ENCODE data around the gene CSNK1A1L. TPM values are rescaled to one million over a fixed set of nuclear protein-coding genes. Genes with fewer than 3 reads are reported as not detected.

CSNK1A1L gene
- total and polyA plus RNA-seq, 9 donors, result not detected

DNA sequence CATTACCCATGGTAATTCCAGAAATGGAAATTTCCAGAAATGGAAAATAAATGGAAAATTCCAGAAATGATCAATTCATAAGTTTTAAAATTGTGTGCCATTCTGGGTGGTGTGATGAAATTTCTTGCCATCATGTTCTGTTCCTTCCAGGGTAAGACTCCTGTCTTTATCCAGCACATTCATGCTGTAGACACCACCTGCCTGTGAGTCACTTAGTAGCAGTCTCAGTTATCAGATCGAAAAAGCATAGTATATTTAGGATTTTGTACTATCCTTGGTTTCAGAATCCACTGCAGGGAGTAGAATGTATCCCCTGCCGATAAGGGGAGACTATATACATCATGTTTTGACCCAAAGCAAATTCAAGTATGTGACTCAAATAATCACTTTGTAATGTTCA, 26.7 kb upstream of the CSNK1A1L start:
- no peak overlapping the region for H3K4me3 ChIP-seq
- no peak overlapping the region for H3K27ac ChIP-seq
- H3K9me3 ChIP-seq, result no peaks in the 10 kb centered on the region
- intact Hi-C loops (cut with DNase I), result no loop called here
- no peaks in the 10 kb centered on the region for H3K27me3 ChIP-seq
- TF ChIP-seq POLR2A (IDR thresholded peaks at IDR 0.05), result no peak
- no peak for TF ChIP-seq EP300 (IDR thresholded peaks at IDR 0.05)
- TF ChIP-seq, protein P1, sequence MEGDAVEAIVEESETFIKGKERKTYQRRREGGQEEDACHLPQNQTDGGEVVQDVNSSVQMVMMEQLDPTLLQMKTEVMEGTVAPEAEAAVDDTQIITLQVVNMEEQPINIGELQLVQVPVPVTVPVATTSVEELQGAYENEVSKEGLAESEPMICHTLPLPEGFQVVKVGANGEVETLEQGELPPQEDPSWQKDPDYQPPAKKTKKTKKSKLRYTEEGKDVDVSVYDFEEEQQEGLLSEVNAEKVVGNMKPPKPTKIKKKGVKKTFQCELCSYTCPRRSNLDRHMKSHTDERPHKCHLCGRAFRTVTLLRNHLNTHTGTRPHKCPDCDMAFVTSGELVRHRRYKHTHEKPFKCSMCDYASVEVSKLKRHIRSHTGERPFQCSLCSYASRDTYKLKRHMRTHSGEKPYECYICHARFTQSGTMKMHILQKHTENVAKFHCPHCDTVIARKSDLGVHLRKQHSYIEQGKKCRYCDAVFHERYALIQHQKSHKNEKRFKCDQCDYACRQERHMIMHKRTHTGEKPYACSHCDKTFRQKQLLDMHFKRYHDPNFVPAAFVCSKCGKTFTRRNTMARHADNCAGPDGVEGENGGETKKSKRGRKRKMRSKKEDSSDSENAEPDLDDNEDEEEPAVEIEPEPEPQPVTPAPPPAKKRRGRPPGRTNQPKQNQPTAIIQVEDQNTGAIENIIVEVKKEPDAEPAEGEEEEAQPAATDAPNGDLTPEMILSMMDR (IDR thresholded peaks at IDR 0.05), result no peak
- 70 to 94% (median 91%) methylated on average over 2 of the region's 2 CpGs for WGBS, 3 donors
- H3K4me1 ChIP-seq (ENCODE audit: insufficient read depth), result no peaks in the 10 kb centered on the region
- H3K36me3 ChIP-seq, result no peaks in the 10 kb centered on the region
- no peak for DNase-seq

DNA sequence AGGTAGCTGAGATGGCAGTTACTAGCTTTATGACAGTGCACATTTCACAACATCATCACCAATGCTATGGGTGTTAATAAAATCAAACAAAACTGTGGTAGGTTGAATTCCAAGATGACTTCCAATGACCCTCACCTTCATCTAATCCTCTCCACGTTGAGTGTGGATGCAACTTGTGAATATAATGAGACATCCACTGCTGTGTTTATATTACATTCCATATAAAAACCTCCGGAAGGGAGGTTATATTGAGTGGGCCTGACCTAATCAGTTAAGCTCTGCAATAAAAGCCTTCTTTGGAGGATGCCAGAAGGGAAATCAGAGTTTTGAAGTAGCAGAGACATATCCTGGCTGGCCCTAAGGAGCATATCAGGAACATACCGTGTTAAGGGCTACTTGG, 25.6 kb upstream of the CSNK1A1L start:
- 57 to 62% (median 58%) methylated on average over 3 of the region's 3 CpGs for whole genome bisulfite sequencing, 3 donors
- H3K4me1 ChIP-seq (ENCODE audit: insufficient read depth), result no peaks in the 10 kb centered on the region
- DNase-seq, result no peak
- no peaks in the 10 kb centered on the region for H3K27me3 ChIP-seq
- H3K27ac ChIP-seq, result no peak overlapping the region
- no peak overlapping the region for H3K4me3 ChIP-seq
- intact Hi-C loops (cut with DNase I), result no loop called here
- TF ChIP-seq, protein P1 (IDR thresholded peaks at IDR 0.05), result no peak
- TF ChIP-seq EP300 (IDR thresholded peaks at IDR 0.05) (no peak), POLR2A (IDR thresholded peaks at IDR 0.05) (no peak)
- H3K36me3 ChIP-seq, result no peaks in the 10 kb centered on the region
- H3K9me3 ChIP-seq, result no peaks in the 10 kb centered on the region

DNA sequence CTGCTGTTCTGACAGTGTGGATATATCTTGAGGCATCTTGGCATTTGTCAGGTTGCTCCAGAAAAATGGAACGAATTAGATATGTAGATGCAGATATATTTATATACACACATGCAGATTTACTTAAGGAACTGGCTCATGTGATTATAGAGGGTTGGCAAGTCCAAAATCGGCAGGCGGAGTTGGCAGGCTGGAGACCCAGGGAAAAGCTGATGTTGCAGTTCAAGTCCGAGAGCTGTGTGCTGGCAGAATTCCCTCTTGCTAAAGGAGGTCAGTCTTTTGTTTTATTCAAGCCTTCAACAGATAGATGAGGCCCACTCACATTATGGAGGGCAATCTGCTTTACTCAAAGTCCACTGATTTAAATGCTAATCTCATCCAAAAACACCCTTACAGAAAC, 24.4 kb upstream of the CSNK1A1L start:
- WGBS, 3 donors, result 64 to 73% (median 70%) methylated on average over 4 of the region's 4 CpGs
- no peaks in the 10 kb centered on the region for H3K36me3 ChIP-seq
- H3K9me3 ChIP-seq, result no peaks in the 10 kb centered on the region
- no peak for TF ChIP-seq POLR2A (IDR thresholded peaks at IDR 0.05)
- TF ChIP-seq, protein P1 (IDR thresholded peaks at IDR 0.05), result no peak
- TF ChIP-seq EP300 (IDR thresholded peaks at IDR 0.05), result no peak
- H3K27me3 ChIP-seq, result no peaks in the 10 kb centered on the region
- H3K4me1 ChIP-seq (ENCODE audit: insufficient read depth), result no peaks in the 10 kb centered on the region
- H3K27ac ChIP-seq, result no peak overlapping the region
- no peak overlapping the region for H3K4me3 ChIP-seq
- intact Hi-C loops (cut with DNase I), result no loop called here
- no peak for DNase-seq

DNA sequence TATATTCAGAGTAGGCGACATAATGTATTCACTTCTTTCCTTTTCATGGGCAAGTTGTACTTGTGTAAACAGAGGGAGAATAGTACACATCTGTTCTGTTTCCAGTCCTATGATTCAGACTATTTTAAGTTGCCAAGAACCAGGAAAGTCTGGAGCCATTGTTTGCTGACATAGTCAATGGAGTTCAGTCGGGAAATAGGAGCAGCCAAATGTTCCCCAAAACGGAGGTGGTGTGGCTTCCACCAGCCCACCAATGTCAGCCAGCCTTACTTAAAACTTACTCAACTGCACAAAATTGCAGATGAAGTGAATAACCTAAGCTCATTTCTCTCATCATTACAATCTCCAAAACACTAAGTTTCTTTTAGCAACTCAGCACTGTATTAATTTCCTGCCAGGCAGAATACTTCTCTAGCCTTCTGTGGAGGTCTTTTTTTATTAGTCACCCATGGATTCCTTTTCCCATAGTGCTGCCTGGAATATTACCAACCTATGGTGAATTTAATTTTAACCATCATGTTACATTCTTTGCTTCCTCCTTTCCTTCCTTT, 22.3 kb upstream of the CSNK1A1L start:
- Histone ChIP-seq H3K36me3 (no peaks in the 10 kb centered on the region), H3K4me1 (ENCODE audit: insufficient read depth) (no peaks in the 10 kb centered on the region), H3K9me3 (no peaks in the 10 kb centered on the region), H3K4me3 (no peak overlapping the region), H3K27ac (no peak overlapping the region), H3K27me3 (no peaks in the 10 kb centered on the region)
- no peak for TF ChIP-seq POLR2A (IDR thresholded peaks at IDR 0.05)
- TF ChIP-seq, protein P1 (IDR thresholded peaks at IDR 0.05), result no peak
- TF ChIP-seq EP300 (IDR thresholded peaks at IDR 0.05), result no peak
- intact Hi-C loops (cut with DNase I), result no loop called here
- DNase-seq, result no peak
- WGBS, 3 donors, result 24 to 47% (median 33%) methylated on average over 3 of the region's 3 CpGs

Measured in ovary (tissue), 9 donors.